ENCODE data around the gene NAB2. TPM values are rescaled to one million over a fixed set of nuclear protein-coding genes. Genes with fewer than 3 reads are reported as not detected.

The NAB2 gene
- total RNA-seq, 2 donors from 2014 or later: 4.0 to 5.0 TPM

- ATAC-seq (no peak), DNase-seq (no peak)
- Mint-ChIP-seq H3K4me3 (no peak overlapping the region), H3K4me1 (peaks cover 11% of the 10 kb centered on the region), H3K27ac (peak overlapping the region; percentile 97), H3K36me3 (ENCODE audit: low read depth) (peaks cover 3% of the 10 kb centered on the region), H3K27me3 (no peaks in the 10 kb centered on the region)
- H3K9me3 ChIP-seq (ENCODE audit: control insufficient read depth, low read length, poor library complexity, severe bottlenecking): no peaks in the 10 kb centered on the region
Measured at GRCh38 chr12:57079821-57080220, 9.1 kb upstream of the NAB2 start.

GRCh38 chr12:57080855-57081254, 8.1 kb upstream of the NAB2 start:
- Mint-ChIP-seq H3K27ac (no peak overlapping the region), H3K4me3 (no peak overlapping the region), H3K4me1 (peaks cover 18% of the 10 kb centered on the region), H3K27me3 (no peaks in the 10 kb centered on the region), H3K36me3 (ENCODE audit: low read depth) (peaks cover 3% of the 10 kb centered on the region)
- ATAC-seq (no peak), DNase-seq (no peak)
- no peaks in the 10 kb centered on the region for H3K9me3 ChIP-seq (ENCODE audit: control insufficient read depth, low read length, poor library complexity, severe bottlenecking)

- Mint-ChIP-seq H3K4me1 (peaks cover 38% of the 10 kb centered on the region), H3K27me3 (no peaks in the 10 kb centered on the region), H3K4me3 (peak overlapping the region; percentile 96)
Measured at GRCh38 chr12:57085999-57086492, 2.9 kb upstream of the NAB2 start.

GRCh38 chr12:57086493-57087009, 2.4 kb upstream of the NAB2 start:
- H3K9me3 ChIP-seq (ENCODE audit: control insufficient read depth, low read length, poor library complexity, severe bottlenecking): no peaks in the 10 kb centered on the region
- no peaks in the 10 kb centered on the region for H3K36me3 Mint-ChIP-seq (ENCODE audit: low read depth)
- no peaks in the 10 kb centered on the region for H3K27me3 Mint-ChIP-seq
- ATAC-seq (no peak), DNase-seq (peak in 1 of 3 donors; percentile 26)
- peak overlapping the region; percentile 96 for H3K4me3 Mint-ChIP-seq
- H3K27ac Mint-ChIP-seq: peak overlapping the region; percentile 94
- H3K4me1 Mint-ChIP-seq: peaks cover 41% of the 10 kb centered on the region

More at GRCh38 chr12:57085999-57086492, 2.9 kb upstream of the NAB2 start:
- no peak for ATAC-seq
- H3K9me3 ChIP-seq (ENCODE audit: control insufficient read depth, low read length, poor library complexity, severe bottlenecking): no peaks in the 10 kb centered on the region
- H3K27ac Mint-ChIP-seq: peak overlapping the region; percentile 94
- DNase-seq: no peak
- H3K36me3 Mint-ChIP-seq (ENCODE audit: low read depth): no peaks in the 10 kb centered on the region

- Mint-ChIP-seq H3K27ac (peak overlapping the region; percentile 94), H3K36me3 (ENCODE audit: low read depth) (no peaks in the 10 kb centered on the region), H3K27me3 (no peaks in the 10 kb centered on the region), H3K4me1 (peaks cover 41% of the 10 kb centered on the region), H3K4me3 (peak overlapping the region; percentile 96)
- ATAC-seq (peak; percentile 66), DNase-seq (peak; percentile 68 to 90 (median 89))
- no peaks in the 10 kb centered on the region for H3K9me3 ChIP-seq (ENCODE audit: control insufficient read depth, low read length, poor library complexity, severe bottlenecking)
Measured at GRCh38 chr12:57087010-57087690, 1.8 kb upstream of the NAB2 start.

- ATAC-seq (peak; percentile 19), DNase-seq (peak in 2 of 3 donors; percentile 56 to 73)
- no peaks in the 10 kb centered on the region for H3K36me3 Mint-ChIP-seq (ENCODE audit: low read depth)
- no peaks in the 10 kb centered on the region for H3K9me3 ChIP-seq (ENCODE audit: control insufficient read depth, low read length, poor library complexity, severe bottlenecking)
- H3K4me3 Mint-ChIP-seq: peak overlapping the region; percentile 96
- peak overlapping the region; percentile 94 for H3K27ac Mint-ChIP-seq
- peaks cover 46% of the 10 kb centered on the region for H3K4me1 Mint-ChIP-seq
- no peaks in the 10 kb centered on the region for H3K27me3 Mint-ChIP-seq
Measured at GRCh38 chr12:57087691-57088353, 1.1 kb upstream of the NAB2 start.

GRCh38 chr12:57089271-57090245, 644 bp downstream of the NAB2 start:
- Mint-ChIP-seq H3K36me3 (ENCODE audit: low read depth) (no peaks in the 10 kb centered on the region), H3K4me3 (peak overlapping the region; percentile 96), H3K27ac (peak overlapping the region; percentile 94), H3K27me3 (no peaks in the 10 kb centered on the region), H3K4me1 (peaks cover 55% of the 10 kb centered on the region)
- no peak for ATAC-seq
- H3K9me3 ChIP-seq (ENCODE audit: control insufficient read depth, low read length, poor library complexity, severe bottlenecking): no peaks in the 10 kb centered on the region
- DNase-seq: no peak

- Mint-ChIP-seq H3K27me3 (no peaks in the 10 kb centered on the region), H3K36me3 (ENCODE audit: low read depth) (no peaks in the 10 kb centered on the region), H3K4me3 (peak overlapping the region; percentile 61), H3K4me1 (peaks cover 50% of the 10 kb centered on the region), H3K27ac (peak overlapping the region; percentile 94)
- no peak for ATAC-seq
- no peaks in the 10 kb centered on the region for H3K9me3 ChIP-seq (ENCODE audit: control insufficient read depth, low read length, poor library complexity, severe bottlenecking)
- no peak for DNase-seq
Measured at GRCh38 chr12:57090490-57090889, 1.6 kb downstream of the NAB2 start.

GRCh38 chr12:57090924-57091637, 2.2 kb downstream of the NAB2 start:
- H3K27me3 Mint-ChIP-seq: no peaks in the 10 kb centered on the region
- H3K4me3 Mint-ChIP-seq: peak overlapping the region; percentile 61
- peaks cover 47% of the 10 kb centered on the region for H3K4me1 Mint-ChIP-seq
- no peak for ATAC-seq
- H3K27ac Mint-ChIP-seq: peak overlapping the region; percentile 11
- no peak for DNase-seq
- H3K36me3 Mint-ChIP-seq (ENCODE audit: low read depth): no peaks in the 10 kb centered on the region
- no peaks in the 10 kb centered on the region for H3K9me3 ChIP-seq (ENCODE audit: control insufficient read depth, low read length, poor library complexity, severe bottlenecking)

- Mint-ChIP-seq H3K27me3 (no peaks in the 10 kb centered on the region), H3K4me1 (peaks cover 45% of the 10 kb centered on the region), H3K4me3 (peak overlapping the region; percentile 41), H3K36me3 (ENCODE audit: low read depth) (no peaks in the 10 kb centered on the region), H3K27ac (peak overlapping the region; percentile 11)
- ATAC-seq: no peak
- no peaks in the 10 kb centered on the region for H3K9me3 ChIP-seq (ENCODE audit: control insufficient read depth, low read length, poor library complexity, severe bottlenecking)
- no peak for DNase-seq
Measured at GRCh38 chr12:57091638-57092528, 3.0 kb downstream of the NAB2 start.

- H3K36me3 Mint-ChIP-seq (ENCODE audit: low read depth): no peaks in the 10 kb centered on the region
- peak overlapping the region; percentile 41 for H3K4me3 Mint-ChIP-seq
- DNase-seq (no peak), ATAC-seq (no peak)
- H3K27ac Mint-ChIP-seq: peak overlapping the region; percentile 92
- peaks cover 43% of the 10 kb centered on the region for H3K4me1 Mint-ChIP-seq
- no peaks in the 10 kb centered on the region for H3K27me3 Mint-ChIP-seq
- no peaks in the 10 kb centered on the region for H3K9me3 ChIP-seq (ENCODE audit: control insufficient read depth, low read length, poor library complexity, severe bottlenecking)
Measured at GRCh38 chr12:57092529-57092862, 3.6 kb downstream of the NAB2 start.

All from T-helper 17 cell (primary cell).